ENCODE data around the gene CFAP46. TPM values are rescaled to one million over a fixed set of nuclear protein-coding genes. Genes with fewer than 3 reads are reported as not detected.

The CFAP46 gene
- total and polyA plus RNA-seq, 2 experiments from 2014 or later: 0.20 to 0.22 TPM

DNA sequence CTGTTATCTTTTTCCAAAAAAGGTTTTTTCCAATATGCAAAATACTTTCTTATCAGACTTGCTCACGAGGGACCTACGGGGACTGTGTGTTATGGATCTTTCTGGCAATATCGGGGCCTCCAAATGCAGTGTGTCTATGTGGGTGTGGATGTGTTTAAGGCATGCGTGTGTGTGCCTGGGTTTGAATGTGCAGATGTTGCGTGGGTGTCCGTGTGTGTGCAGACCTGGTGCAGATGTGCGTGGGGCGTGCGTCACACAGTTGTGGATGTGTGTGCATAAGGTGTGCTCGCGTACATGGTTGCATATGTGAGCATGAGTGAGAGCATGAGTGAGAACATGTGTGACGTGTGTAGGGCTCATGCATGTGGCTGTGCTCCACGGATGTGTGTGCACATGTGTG lies 176.1 kb downstream of the CFAP46 start:
- Histone ChIP-seq H3K27ac (no peak overlapping the region), H2AFZ (no peak overlapping the region), H4K20me1 (ENCODE audit: insufficient read depth) (no peaks in the 10 kb centered on the region), H3K4me2 (ENCODE audit: unreplicated experiment) (no peak overlapping the region), H3K4me3 (no peak overlapping the region), H3F3A (ENCODE audit: insufficient read depth) (no peaks in the 10 kb centered on the region), H3K9me3 (ENCODE audit: low read depth) (no peaks in the 10 kb centered on the region), H3K9me2 (ENCODE audit: insufficient read depth) (no peaks in the 10 kb centered on the region), H3K27me3 (replicated peaks; ENCODE audit: insufficient read depth) (no peaks in the 10 kb centered on the region), H3K79me2 (ENCODE audit: insufficient read depth) (no peaks in the 10 kb centered on the region), H3K36me3 (ENCODE audit: low read depth) (no peaks in the 10 kb centered on the region), H3K4me1 (ENCODE audit: insufficient read depth) (no peaks in the 10 kb centered on the region), H3K9ac (no peak overlapping the region)
- in situ Hi-C loops (cut with MboI): no loop called here
- TF ChIP-seq EZH2phosphoT487 (IDR thresholded peaks at IDR 0.05; ENCODE audit: insufficient read depth, low read depth): no peak
- TF ChIP-seq EZH2 (IDR thresholded peaks at IDR 0.05; ENCODE audit: insufficient read depth, poor library complexity, severe bottlenecking): no peak
- no peak for DNase-seq
- WGBS, 2 experiments (ENCODE audit: low coverage in 1 of 2, low lambda C conversion rate in 2 of 2, missing lambda C conversion rate in 2 of 2): 89 to 91% methylated on average over 13 of the region's 13 CpGs

DNA sequence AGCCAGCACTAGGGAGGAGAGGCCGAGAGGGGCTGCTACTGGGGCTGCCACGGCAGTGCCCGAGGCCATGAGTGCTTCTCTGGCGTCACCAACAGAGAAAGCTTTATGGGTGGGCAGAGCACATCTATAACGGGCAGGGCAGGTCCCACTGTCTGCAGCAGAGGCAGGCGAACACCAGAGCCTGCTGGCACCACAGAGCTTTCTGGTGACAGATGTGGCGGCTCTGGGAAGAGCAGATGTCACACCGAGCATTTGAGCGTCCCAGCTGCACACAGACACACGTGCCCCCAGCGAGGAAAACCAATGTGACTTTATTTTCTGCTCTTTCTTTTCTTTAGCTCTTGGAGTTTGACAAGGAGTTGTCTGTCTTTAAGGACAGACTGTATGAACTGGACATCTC lies 176.9 kb downstream of the CFAP46 start:
- no peaks in the 10 kb centered on the region for H3K36me3 ChIP-seq (ENCODE audit: low read depth)
- no peaks in the 10 kb centered on the region for H3K9me3 ChIP-seq (ENCODE audit: low read depth)
- H3K4me3 ChIP-seq: no peak overlapping the region
- H3K9ac ChIP-seq: no peak overlapping the region
- H3K4me2 ChIP-seq (ENCODE audit: unreplicated experiment): no peak overlapping the region
- WGBS, 2 experiments (ENCODE audit: low coverage in 1 of 2, low lambda C conversion rate in 2 of 2, missing lambda C conversion rate in 2 of 2): 79 to 81% methylated on average over 10 to 11 of the region's 11 CpGs
- H4K20me1 ChIP-seq (ENCODE audit: insufficient read depth): no peaks in the 10 kb centered on the region
- H3K4me1 ChIP-seq (ENCODE audit: insufficient read depth): no peaks in the 10 kb centered on the region
- H3K9me2 ChIP-seq (ENCODE audit: insufficient read depth): no peaks in the 10 kb centered on the region
- H2AFZ ChIP-seq: no peak overlapping the region
- H3K27ac ChIP-seq: no peak overlapping the region
- no peak for DNase-seq
- TF ChIP-seq EZH2phosphoT487 (IDR thresholded peaks at IDR 0.05; ENCODE audit: insufficient read depth, low read depth) (no peak), EZH2 (IDR thresholded peaks at IDR 0.05; ENCODE audit: insufficient read depth, poor library complexity, severe bottlenecking) (no peak)
- H3K27me3 ChIP-seq (replicated peaks; ENCODE audit: insufficient read depth): no peaks in the 10 kb centered on the region
- no peaks in the 10 kb centered on the region for H3F3A ChIP-seq (ENCODE audit: insufficient read depth)
- no peaks in the 10 kb centered on the region for H3K79me2 ChIP-seq (ENCODE audit: insufficient read depth)
- in situ Hi-C loops (cut with MboI): no loop called here

DNA sequence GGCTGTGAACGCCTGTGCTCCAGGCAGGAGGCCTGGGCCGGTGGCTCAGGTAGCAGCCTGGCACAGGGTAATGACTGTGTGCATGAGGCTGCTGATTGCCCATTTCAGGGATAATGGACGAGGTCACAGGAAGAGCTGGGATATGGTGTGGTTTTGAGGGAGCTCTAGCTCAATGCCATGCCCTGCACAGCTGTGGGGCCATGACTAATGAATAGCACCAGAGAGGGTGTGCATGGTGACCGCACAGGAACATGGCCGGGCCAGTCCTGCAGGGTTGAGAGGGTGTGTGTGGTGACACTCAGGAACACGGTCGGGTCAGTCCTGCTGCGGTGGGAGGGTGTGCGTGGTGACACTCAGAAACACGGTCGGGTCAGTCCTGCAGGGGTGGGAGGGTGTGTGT lies 178.3 kb downstream of the CFAP46 start:
- no peaks in the 10 kb centered on the region for H3K4me1 ChIP-seq (ENCODE audit: insufficient read depth)
- H3K79me2 ChIP-seq (ENCODE audit: insufficient read depth): no peaks in the 10 kb centered on the region
- TF ChIP-seq EZH2phosphoT487 (IDR thresholded peaks at IDR 0.05; ENCODE audit: insufficient read depth, low read depth) (no peak), EZH2 (IDR thresholded peaks at IDR 0.05; ENCODE audit: insufficient read depth, poor library complexity, severe bottlenecking) (no peak)
- no peak overlapping the region for H3K9ac ChIP-seq
- H2AFZ ChIP-seq: no peak overlapping the region
- H4K20me1 ChIP-seq (ENCODE audit: insufficient read depth): no peaks in the 10 kb centered on the region
- H3K36me3 ChIP-seq (ENCODE audit: low read depth): no peaks in the 10 kb centered on the region
- DNase-seq: no peak
- no peaks in the 10 kb centered on the region for H3K9me3 ChIP-seq (ENCODE audit: low read depth)
- no peaks in the 10 kb centered on the region for H3K27me3 ChIP-seq (replicated peaks; ENCODE audit: insufficient read depth)
- in situ Hi-C loops (cut with MboI): no loop called here
- H3K4me2 ChIP-seq (ENCODE audit: unreplicated experiment): no peak overlapping the region
- no peaks in the 10 kb centered on the region for H3K9me2 ChIP-seq (ENCODE audit: insufficient read depth)
- H3K4me3 ChIP-seq: no peak overlapping the region
- no peaks in the 10 kb centered on the region for H3F3A ChIP-seq (ENCODE audit: insufficient read depth)
- H3K27ac ChIP-seq: no peak overlapping the region
- WGBS, 2 experiments (ENCODE audit: low coverage in 1 of 2, low lambda C conversion rate in 2 of 2, missing lambda C conversion rate in 2 of 2): 81 to 83% methylated on average over 11 of the region's 11 CpGs

DNA sequence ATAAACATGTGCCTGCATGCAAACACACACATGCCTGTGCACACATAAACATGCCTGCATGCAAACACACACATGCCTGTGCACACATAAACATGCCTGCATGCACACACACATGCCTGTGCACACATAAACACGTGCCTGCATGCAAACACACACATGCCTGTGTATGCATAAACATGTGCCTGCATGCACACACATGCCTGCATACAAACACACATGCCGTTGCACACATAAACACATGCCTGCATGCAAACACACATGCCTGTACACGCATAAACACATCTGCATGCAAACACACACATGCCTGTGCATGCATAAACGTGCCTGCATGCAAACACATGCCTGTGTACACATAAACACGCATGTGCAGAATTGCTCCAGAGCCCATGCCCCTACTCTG lies 178.8 kb downstream of the CFAP46 start:
- Histone ChIP-seq H3K27me3 (replicated peaks; ENCODE audit: insufficient read depth) (no peaks in the 10 kb centered on the region), H3K36me3 (ENCODE audit: low read depth) (no peaks in the 10 kb centered on the region), H3F3A (ENCODE audit: insufficient read depth) (no peaks in the 10 kb centered on the region), H3K27ac (no peak overlapping the region), H4K20me1 (ENCODE audit: insufficient read depth) (no peaks in the 10 kb centered on the region), H3K9ac (no peak overlapping the region), H3K4me1 (ENCODE audit: insufficient read depth) (no peaks in the 10 kb centered on the region), H3K4me3 (no peak overlapping the region), H3K79me2 (ENCODE audit: insufficient read depth) (no peaks in the 10 kb centered on the region), H3K9me2 (ENCODE audit: insufficient read depth) (no peaks in the 10 kb centered on the region), H3K4me2 (ENCODE audit: unreplicated experiment) (no peak overlapping the region), H3K9me3 (ENCODE audit: low read depth) (no peaks in the 10 kb centered on the region), H2AFZ (no peak overlapping the region)
- 91 to 96% methylated on average over 5 of the region's 5 CpGs for WGBS, 2 experiments (ENCODE audit: low coverage in 1 of 2, low lambda C conversion rate in 2 of 2, missing lambda C conversion rate in 2 of 2)
- no peak for DNase-seq
- in situ Hi-C loops (cut with MboI): no loop called here
- TF ChIP-seq EZH2phosphoT487 (IDR thresholded peaks at IDR 0.05; ENCODE audit: insufficient read depth, low read depth) (no peak), EZH2 (IDR thresholded peaks at IDR 0.05; ENCODE audit: insufficient read depth, poor library complexity, severe bottlenecking) (no peak)

DNA sequence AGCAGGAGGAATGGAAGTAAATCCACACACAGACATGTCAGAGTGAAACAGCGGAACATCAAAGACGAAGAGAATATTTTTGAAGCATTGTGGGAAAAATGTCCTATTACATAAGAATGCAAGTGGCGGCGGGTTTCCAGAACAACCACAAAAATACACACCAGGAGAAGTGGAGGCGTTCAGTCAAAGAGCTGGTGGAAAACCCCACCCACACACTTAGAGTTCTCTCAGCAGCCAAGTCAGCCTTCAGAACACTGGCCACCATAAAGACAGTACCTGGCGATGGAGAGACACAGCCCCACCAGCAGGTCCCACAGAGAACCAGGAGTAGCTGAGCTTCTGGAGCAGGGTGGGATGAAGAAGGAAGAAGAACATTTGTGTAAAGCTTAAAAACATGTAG lies 180.1 kb downstream of the CFAP46 start:
- in situ Hi-C loops (cut with MboI): no loop called here

More for the DNA sequence above, 180.1 kb downstream of the CFAP46 start:
- H3K79me2 ChIP-seq (ENCODE audit: insufficient read depth): no peaks in the 10 kb centered on the region
- H2AFZ ChIP-seq: no peak overlapping the region
- no peak overlapping the region for H3K4me3 ChIP-seq
- H3K27ac ChIP-seq: no peak overlapping the region
- no peak for DNase-seq
- no peaks in the 10 kb centered on the region for H4K20me1 ChIP-seq (ENCODE audit: insufficient read depth)
- no peaks in the 10 kb centered on the region for H3K9me2 ChIP-seq (ENCODE audit: insufficient read depth)
- no peaks in the 10 kb centered on the region for H3F3A ChIP-seq (ENCODE audit: insufficient read depth)
- no peak for TF ChIP-seq EZH2 (IDR thresholded peaks at IDR 0.05; ENCODE audit: insufficient read depth, poor library complexity, severe bottlenecking)
- TF ChIP-seq EZH2phosphoT487 (IDR thresholded peaks at IDR 0.05; ENCODE audit: insufficient read depth, low read depth): no peak
- no peaks in the 10 kb centered on the region for H3K4me1 ChIP-seq (ENCODE audit: insufficient read depth)
- H3K4me2 ChIP-seq (ENCODE audit: unreplicated experiment): no peak overlapping the region
- WGBS, 2 experiments (ENCODE audit: low coverage in 1 of 2, low lambda C conversion rate in 2 of 2, missing lambda C conversion rate in 2 of 2): 87 to 94% methylated on average over 6 of the region's 6 CpGs
- H3K9me3 ChIP-seq (ENCODE audit: low read depth): no peaks in the 10 kb centered on the region
- no peaks in the 10 kb centered on the region for H3K36me3 ChIP-seq (ENCODE audit: low read depth)
- H3K27me3 ChIP-seq (replicated peaks; ENCODE audit: insufficient read depth): no peaks in the 10 kb centered on the region
- no peak overlapping the region for H3K9ac ChIP-seq

Data from GM23248 (cell line).